Activated T-helper 2 cell treated with anti-CD3 and anti-CD28 coated beads, Interferon-gamma antibody, Interleukin-2, Interleukin-4, amounts not matched to agents 10 μg/mL and 5 μg/mL and 100 μg/mL, durations not matched to agents 14 hours and 24 hours and 36 hours (primary cell): ENCODE measurements around the gene LRRC42. TPM values are rescaled to one million over a fixed set of nuclear protein-coding genes. Genes with fewer than 3 reads are reported as not detected.
"Not testable (repeated sequence)": the region's sequence is repeated elsewhere in the genome, so short reads cannot be mapped to it uniquely, and the experiment has no call there.

Experiments used
- DNase-seq: peaks from one replicate; pipeline ENCODE4 v3.0.0; 2021; ENCODE audit warnings: low spot score
- H3K27ac Mint-ChIP-seq: one replicate; pipeline ENCODE4 v1.8.0; 2021; ENCODE audit warnings: mixed read lengths
- H3K27me3 Mint-ChIP-seq: one replicate; pipeline ENCODE4 v1.8.0; 2021; ENCODE audit warnings: low read depth, mixed read lengths
- H3K36me3 Mint-ChIP-seq: one replicate; pipeline ENCODE4 v1.8.0; 2021; ENCODE audit warnings: low read depth, mixed read lengths
- H3K4me1 Mint-ChIP-seq: one replicate; pipeline ENCODE4 v1.8.0; 2021; ENCODE audit warnings: low read depth, mixed read lengths
- H3K4me3 Mint-ChIP-seq: one replicate; pipeline ENCODE4 v1.8.0; 2021; ENCODE audit warnings: low read depth, mild to moderate bottlenecking, moderate library complexity, mixed read lengths
- H3K9me3 Mint-ChIP-seq: one replicate; pipeline ENCODE4 v1.8.0; 2021; ENCODE audit warnings: mixed read lengths
- intact Hi-C: fragments of 100-400 bp; cut with micrococcal nuclease; formaldehyde crosslinking; loops from one replicate; pipeline ENCODE4 v1.15.1; 2023
- total RNA-seq: library from RNA; stranded (reverse); gene quantifications from 2 replicates; pipeline ENCODE4 v1.2.3, GENCODE V29; 2022

The LRRC42 gene
- total RNA-seq, 1 donor from 2014 or later: 32.4 TPM

DNA sequence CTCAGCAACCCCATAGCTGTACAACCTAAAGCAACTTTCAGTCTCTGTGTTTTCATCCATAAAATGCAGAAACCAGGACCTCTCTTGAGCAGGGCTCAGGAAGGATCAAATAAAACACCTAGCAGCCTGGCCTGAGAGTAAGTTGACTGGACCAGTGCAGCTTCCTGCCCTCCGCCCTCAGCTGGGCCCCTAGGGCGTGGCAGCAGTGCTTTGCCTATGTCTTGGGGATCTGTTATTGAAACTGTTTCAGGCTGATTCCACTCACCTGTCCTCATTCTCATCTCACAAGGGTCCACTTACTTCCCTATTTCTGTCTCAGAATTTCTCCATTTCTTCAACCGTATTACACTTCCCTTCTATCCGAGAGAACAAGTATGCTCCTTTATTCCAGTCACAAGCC lies 17.3 kb downstream of the LRRC42 start:
- no peak overlapping the region for H3K4me3 Mint-ChIP-seq
- H3K4me1 Mint-ChIP-seq: no peaks in the 10 kb centered on the region
- intact Hi-C loops: no loop called here
- no peaks in the 10 kb centered on the region for H3K27me3 Mint-ChIP-seq
- H3K9me3 Mint-ChIP-seq: no peaks in the 10 kb centered on the region
- no peak overlapping the region for H3K27ac Mint-ChIP-seq
- peaks cover 52% of the 10 kb centered on the region for H3K36me3 Mint-ChIP-seq
- no peak for DNase-seq

DNA sequence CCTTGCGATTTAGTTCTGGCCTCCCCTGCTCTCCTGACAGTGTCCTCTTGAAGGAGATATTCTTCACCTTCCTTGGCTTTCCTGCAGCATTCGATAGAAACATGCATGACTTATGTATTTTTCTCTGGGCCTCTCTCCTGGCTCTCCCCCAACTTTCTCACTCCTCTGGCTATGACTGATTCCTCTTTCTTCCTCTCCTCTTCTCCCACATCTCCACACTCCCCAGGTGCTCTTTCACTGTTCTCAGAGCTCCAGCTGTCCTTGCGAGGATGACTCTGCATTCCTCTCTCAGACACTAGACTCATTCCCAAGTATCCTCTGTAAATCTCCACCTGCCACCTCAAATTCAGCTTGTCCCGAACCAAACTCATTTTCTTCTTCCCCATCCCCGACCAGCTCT lies 18.0 kb downstream of the LRRC42 start:
- Mint-ChIP-seq H3K36me3 (peaks cover 52% of the 10 kb centered on the region), H3K4me3 (no peak overlapping the region), H3K27me3 (no peaks in the 10 kb centered on the region), H3K9me3 (no peaks in the 10 kb centered on the region), H3K4me1 (no peaks in the 10 kb centered on the region), H3K27ac (no peak overlapping the region)
- DNase-seq: no peak
- intact Hi-C loops: no loop called here

DNA sequence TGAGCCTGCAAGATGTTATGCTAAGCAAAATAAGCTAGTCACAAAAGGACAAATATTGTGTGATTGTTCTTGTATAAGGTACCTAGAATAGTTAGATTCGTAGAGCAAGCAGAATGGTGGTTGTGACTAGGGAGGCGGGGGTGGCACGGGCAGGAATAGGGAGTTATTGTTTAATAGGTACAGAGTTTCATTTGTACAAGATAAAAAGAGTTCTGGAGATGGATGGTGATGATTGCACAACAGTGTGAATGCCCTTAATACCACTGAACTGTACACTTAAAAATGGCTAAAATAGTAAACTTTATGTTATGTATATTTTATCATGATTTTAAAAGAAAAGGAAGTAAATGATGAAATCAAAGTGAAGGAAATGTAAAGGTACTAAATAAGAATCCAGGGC lies 20.6 kb downstream of the LRRC42 start:
- Mint-ChIP-seq H3K27me3 (no peaks in the 10 kb centered on the region), H3K9me3 (no peaks in the 10 kb centered on the region), H3K27ac (no peak overlapping the region), H3K4me3 (no peak overlapping the region), H3K4me1 (no peaks in the 10 kb centered on the region), H3K36me3 (peaks cover 54% of the 10 kb centered on the region)
- no peak for DNase-seq
- intact Hi-C loops: no loop called here

DNA sequence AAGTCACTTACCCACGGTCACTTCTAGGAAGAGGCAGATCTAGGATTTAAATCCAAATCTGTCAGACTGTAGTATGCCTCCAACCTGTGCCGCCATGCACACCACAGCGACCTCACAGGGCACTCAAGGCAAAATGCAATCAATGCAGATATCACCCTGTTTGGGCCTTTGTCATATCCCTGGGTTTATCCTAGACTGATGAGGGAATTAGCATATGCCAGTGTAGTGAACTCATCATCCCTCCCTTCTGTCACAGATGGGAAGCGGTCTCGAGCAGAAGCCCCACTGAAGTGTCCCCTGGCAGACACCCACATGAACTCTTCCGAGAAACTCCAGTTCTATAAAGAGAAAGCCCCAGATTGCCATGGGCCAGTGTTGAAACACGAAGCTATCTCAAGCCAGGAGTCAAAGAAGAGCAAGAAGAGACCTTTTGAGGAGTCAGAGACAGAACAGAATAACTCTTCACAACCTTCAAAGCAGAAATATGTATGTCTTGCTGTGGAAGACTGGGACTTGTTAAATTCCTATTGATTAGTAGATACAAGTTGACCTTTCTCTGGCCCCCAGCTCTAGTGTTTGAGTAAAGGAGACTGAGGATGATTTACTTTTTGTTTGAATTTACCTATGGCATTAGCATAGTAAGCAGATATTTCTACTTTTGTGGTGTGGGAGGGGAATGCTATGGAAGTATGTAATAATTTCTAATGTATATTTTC lies 21.4 kb downstream of the LRRC42 start:
- H3K4me1 Mint-ChIP-seq: no peaks in the 10 kb centered on the region
- no peaks in the 10 kb centered on the region for H3K9me3 Mint-ChIP-seq
- no peak overlapping the region for H3K4me3 Mint-ChIP-seq
- H3K27ac Mint-ChIP-seq: no peak overlapping the region
- DNase-seq: no peak
- peaks cover 49% of the 10 kb centered on the region for H3K36me3 Mint-ChIP-seq
- no peaks in the 10 kb centered on the region for H3K27me3 Mint-ChIP-seq
- intact Hi-C loops: no loop called here

DNA sequence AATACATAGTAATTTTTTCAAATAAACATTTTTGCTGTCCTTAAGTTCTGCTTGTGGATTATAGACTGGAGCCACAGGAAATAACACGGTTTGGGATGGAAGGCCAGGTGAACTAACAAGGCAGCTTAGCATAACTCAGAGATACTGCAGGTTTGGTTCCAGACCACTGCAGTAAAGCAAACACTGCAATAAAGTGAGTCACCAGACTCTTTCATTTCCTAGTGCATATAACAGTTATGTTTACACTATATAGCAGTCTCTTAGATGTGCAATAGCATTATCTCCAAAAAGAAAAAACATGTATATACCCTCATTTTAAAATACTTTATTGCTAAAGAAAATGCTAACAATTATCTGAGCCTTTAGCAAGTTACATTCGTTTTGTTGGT lies 22.0 kb downstream of the LRRC42 start:
- no peak overlapping the region for H3K4me3 Mint-ChIP-seq
- DNase-seq: no peak
- no peaks in the 10 kb centered on the region for H3K27me3 Mint-ChIP-seq
- H3K36me3 Mint-ChIP-seq: peaks cover 46% of the 10 kb centered on the region
- intact Hi-C loops: no loop called here
- H3K4me1 Mint-ChIP-seq: no peaks in the 10 kb centered on the region
- no peak overlapping the region for H3K27ac Mint-ChIP-seq
- no peaks in the 10 kb centered on the region for H3K9me3 Mint-ChIP-seq

DNA sequence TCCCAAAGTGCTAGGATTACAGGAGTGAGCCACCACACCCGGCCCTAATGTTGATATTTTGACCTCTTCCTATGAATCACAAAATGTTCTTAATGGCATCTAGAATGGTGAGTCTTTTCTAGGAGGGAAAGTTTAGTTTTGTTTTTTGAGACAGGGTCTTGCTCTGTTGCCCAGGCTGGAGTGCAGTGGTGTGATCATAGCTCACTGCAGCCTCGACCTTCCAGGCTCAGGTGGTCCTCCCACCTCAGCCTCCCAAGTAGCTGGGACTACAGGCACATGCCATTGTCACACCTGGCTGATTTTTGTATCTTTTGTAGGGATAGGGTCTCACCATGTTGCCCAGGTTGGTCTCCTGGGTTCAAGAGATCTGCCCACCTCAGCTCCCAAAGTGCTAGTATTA lies 23.2 kb downstream of the LRRC42 start:
- H3K4me3 Mint-ChIP-seq, intact Hi-C loops, H3K9me3 Mint-ChIP-seq, H3K27ac Mint-ChIP-seq, H3K27me3 Mint-ChIP-seq, DNase-seq, H3K4me1 Mint-ChIP-seq: not testable (repeated sequence)
- peaks cover 41% of the 10 kb centered on the region for H3K36me3 Mint-ChIP-seq

DNA sequence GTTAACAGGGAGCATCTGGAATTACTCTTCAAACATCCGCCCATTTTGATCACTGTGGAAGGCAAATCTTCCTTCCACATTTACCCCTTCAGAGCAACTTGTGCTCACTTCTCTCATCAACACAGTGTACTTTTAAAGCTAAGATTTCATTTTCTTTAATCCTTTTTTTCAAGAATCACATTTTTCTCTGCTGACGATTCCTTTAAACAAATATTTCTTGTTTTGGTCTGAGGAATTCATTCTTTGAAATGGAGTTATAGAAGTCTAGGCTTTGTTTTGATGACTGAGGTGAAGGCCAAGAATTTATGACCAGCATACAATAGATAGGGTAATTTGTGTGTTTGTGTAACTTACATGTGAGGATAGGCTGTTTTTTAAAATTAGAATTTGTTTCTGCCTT lies 25.6 kb downstream of the LRRC42 start:
- Mint-ChIP-seq H3K27me3 (no peaks in the 10 kb centered on the region), H3K27ac (no peak overlapping the region), H3K4me1 (peaks cover 2% of the 10 kb centered on the region), H3K4me3 (no peak overlapping the region), H3K9me3 (no peaks in the 10 kb centered on the region), H3K36me3 (peaks cover 27% of the 10 kb centered on the region)
- DNase-seq: no peak
- intact Hi-C loops: no loop called here

DNA sequence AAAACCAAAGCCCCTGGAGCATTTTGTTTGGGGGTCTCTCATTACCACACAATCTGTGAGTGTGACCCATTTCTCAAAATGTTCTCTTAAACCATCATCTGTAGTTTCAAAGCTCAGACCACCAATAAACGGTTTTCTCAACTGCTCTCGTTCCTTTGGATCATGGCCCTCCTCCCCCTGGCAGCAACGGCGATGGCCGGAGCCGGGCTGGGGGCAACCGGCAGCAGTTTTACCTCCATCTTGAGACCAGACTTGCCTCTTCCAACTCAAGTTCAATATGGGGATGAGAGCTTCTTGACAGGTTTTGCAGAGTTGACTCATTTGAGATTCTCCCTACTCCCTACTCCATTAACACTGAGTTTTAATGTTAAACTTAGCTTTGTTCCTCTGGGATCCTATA lies 29.7 kb downstream of the LRRC42 start:
- no peak overlapping the region for H3K27ac Mint-ChIP-seq
- H3K4me3 Mint-ChIP-seq: no peak overlapping the region
- peaks cover 8% of the 10 kb centered on the region for H3K36me3 Mint-ChIP-seq
- no peak for DNase-seq
- intact Hi-C loops: no loop called here
- H3K27me3 Mint-ChIP-seq: peaks cover 3% of the 10 kb centered on the region
- no peaks in the 10 kb centered on the region for H3K9me3 Mint-ChIP-seq
- peaks cover 2% of the 10 kb centered on the region for H3K4me1 Mint-ChIP-seq

DNA sequence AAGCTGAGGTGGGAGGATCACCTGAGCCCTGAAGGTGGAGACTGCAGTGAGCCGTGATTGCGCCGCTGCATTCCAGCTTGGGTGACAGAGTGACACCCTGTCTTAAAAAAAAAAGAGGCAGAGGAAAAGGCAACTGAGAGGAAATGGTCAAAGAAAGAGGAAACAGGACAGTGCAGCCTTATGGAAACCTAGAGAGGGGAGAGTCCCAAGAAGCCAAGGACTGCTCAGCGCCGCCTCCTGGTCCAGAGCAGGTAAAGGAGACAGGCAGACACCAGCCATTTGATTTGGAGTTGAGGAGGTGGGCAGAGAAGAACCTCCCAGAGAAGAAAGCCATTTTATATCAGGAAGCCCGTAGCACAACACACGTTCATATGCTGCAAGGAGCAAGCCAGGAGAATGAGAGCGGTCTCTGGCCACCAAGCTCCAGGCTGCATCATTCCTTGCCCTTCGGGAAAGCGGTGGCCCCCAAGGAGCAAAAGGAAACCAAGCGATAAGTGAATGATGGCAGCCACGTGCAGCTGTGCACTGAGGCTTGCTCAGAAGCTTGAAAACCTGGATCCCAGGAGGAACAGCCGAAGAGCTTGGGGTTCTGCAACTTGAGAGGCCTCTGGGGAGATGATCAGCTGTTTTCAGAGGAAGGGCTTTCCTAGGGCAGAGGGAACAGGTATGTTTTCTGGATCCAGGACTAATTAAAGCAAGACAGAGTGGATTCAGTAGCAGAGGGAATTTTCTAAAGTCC lies 33.7 kb downstream of the LRRC42 start:
- Mint-ChIP-seq H3K36me3 (no peaks in the 10 kb centered on the region), H3K4me1 (peaks cover 2% of the 10 kb centered on the region), H3K9me3 (no peaks in the 10 kb centered on the region), H3K27ac (no peak overlapping the region), H3K4me3 (no peak overlapping the region), H3K27me3 (peaks cover 9% of the 10 kb centered on the region)
- no peak for DNase-seq
- intact Hi-C loops: no loop called here

DNA sequence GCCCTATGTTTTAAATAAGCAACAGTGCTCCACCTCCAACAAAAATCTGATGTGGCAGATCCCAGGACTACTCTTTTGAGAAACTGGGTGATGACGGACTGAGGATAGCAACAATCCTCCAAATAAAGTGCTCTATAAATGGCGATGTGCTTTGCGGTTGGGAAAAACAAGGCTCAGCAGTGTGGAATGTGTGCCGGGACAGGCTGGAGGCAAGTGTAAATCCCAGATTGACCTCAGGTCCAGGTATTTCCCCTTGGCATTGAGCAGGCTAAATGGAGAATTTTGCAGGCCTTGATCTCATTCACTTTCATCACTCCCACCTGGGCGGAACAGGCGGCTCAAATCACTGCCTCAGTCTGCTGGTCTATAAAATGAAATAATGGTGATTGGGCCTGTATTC lies 35.1 kb downstream of the LRRC42 start:
- Mint-ChIP-seq H3K4me1 (peaks cover 6% of the 10 kb centered on the region), H3K4me3 (no peak overlapping the region)

DNA sequence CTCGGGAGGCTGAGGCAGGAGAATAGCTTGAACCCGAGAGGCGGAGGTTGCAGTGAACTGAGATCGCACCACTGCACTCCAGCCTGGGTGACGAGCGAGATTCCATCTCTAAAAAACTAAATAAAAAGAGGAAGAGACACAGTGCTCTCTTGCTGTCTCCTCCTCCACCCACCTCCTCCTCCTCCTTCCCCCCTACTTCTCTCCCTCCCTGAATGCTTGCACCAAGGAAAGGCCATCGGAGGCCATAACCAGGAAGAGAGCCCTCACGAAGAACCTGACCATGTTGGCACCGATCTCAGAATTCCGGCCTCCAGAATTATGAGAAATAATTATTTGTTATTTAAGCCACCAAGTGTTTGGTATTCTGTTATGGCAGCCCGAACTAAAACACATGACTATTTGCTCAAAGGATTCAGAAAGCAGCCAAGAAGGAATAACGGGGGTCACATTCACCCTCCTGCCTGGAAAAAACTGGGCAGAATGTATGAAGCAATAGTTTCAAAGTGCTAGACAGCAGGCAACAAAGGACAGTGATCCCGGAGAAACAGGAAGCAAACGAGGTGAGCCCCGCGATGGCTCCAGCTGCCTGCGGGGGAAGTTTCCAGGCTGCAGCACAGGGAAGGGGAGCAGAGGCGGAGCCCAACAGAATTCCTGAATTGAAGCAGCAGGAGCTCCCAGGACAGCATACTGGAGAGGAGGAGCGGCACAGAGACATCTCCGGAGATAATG lies 36.0 kb downstream of the LRRC42 start:
- Mint-ChIP-seq H3K4me1 (peaks cover 6% of the 10 kb centered on the region), H3K27me3 (peaks cover 9% of the 10 kb centered on the region), H3K9me3 (no peaks in the 10 kb centered on the region), H3K4me3 (no peak overlapping the region), H3K36me3 (no peaks in the 10 kb centered on the region), H3K27ac (no peak overlapping the region)
- intact Hi-C loops: no loop called here
- no peak for DNase-seq

More for the DNA sequence above, 35.1 kb downstream of the LRRC42 start:
- peaks cover 9% of the 10 kb centered on the region for H3K27me3 Mint-ChIP-seq
- no peaks in the 10 kb centered on the region for H3K9me3 Mint-ChIP-seq
- H3K27ac Mint-ChIP-seq: no peak overlapping the region
- H3K36me3 Mint-ChIP-seq: no peaks in the 10 kb centered on the region
- DNase-seq: no peak
- intact Hi-C loops: no loop called here

DNA sequence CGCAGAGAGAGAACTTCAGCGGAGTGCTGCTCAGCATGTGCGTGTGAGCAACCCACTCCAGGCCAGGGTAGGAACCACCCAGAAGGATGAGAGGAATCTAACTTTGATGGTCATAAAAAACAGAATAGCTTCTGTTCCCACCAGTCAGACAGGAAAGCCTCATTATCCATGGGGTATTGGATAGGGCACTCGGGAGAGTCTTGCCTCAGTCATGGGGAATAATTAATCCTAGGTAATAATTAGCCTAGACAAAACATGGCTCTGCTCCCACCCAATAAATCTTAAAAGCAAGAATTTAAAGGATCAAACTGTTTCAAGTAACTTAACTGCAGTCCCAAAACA lies 36.6 kb downstream of the LRRC42 start:
- H3K27me3 Mint-ChIP-seq: peaks cover 9% of the 10 kb centered on the region
- H3K36me3 Mint-ChIP-seq: no peaks in the 10 kb centered on the region
- no peaks in the 10 kb centered on the region for H3K9me3 Mint-ChIP-seq
- intact Hi-C loops: no loop called here
- H3K27ac Mint-ChIP-seq: no peak overlapping the region
- H3K4me3 Mint-ChIP-seq: no peak overlapping the region
- no peak for DNase-seq
- H3K4me1 Mint-ChIP-seq: peaks cover 6% of the 10 kb centered on the region

DNA sequence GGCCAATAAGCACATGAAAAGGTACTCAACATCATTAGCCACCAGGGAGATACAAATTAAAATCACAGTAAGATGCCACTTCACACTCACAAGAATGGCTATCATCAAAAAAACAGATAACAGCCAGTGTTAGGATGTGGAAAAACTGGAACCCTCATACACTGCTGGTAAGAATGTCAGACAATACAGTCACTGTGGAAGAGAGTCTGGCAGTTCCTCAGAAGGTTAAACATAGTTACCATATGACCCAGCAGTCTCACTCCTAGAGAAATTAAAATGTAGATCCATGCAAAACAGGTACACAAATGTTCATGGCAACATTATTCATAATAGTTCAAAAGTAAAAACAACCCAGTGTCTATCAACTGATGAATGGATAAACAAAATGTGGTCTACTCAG lies 38.6 kb downstream of the LRRC42 start:
- no peak overlapping the region for H3K4me3 Mint-ChIP-seq

More for the DNA sequence above, 38.6 kb downstream of the LRRC42 start:
- H3K4me1 Mint-ChIP-seq: peaks cover 10% of the 10 kb centered on the region
- DNase-seq: no peak
- peaks cover 6% of the 10 kb centered on the region for H3K27me3 Mint-ChIP-seq
- H3K27ac Mint-ChIP-seq: no peak overlapping the region
- intact Hi-C loops: no loop called here
- no peaks in the 10 kb centered on the region for H3K9me3 Mint-ChIP-seq
- H3K36me3 Mint-ChIP-seq: no peaks in the 10 kb centered on the region
